Heart right ventricle (tissue), 16 donors: ENCODE data around the gene GAB1. TPM values are rescaled to one million over a fixed set of nuclear protein-coding genes. Genes with fewer than 3 reads are reported as not detected.

Experiments used
- ATAC-seq, 8 donors: fragments of 200-7000 bp; cut with Tn5 transposase; one replicate each; pipeline ENCODE4 v1.9.1; 2020; ENCODE audit warnings: mild to moderate bottlenecking in 8 of 8, moderate library complexity in 8 of 8, moderate number of reproducible peaks in 1 of 8
- DNase-seq, 2 donors: peaks; one replicate each; pipeline ENCODE4 v3.0.0-alpha.2; 2020
- H3K27ac ChIP-seq, 10 donors: fragments of 200-600 bp; sonication (generic) in 2 of 10; one replicate each; pipeline versions ENCODE4 v1.5.0 to v1.8.0; 2020 to 2022; ENCODE audit warnings: mild to moderate bottlenecking in 3 of 10
- H3K27me3 ChIP-seq, 7 donors: fragments of 200-600 bp; one replicate each; pipeline ENCODE4 v1.8.0; 2021 to 2022; ENCODE audit warnings: mild to moderate bottlenecking in 2 of 7
- H3K36me3 ChIP-seq, 9 donors: fragments of 200-600 bp; sonication (generic) in 1 of 9; one replicate each; pipeline versions ENCODE4 v1.5.0 to v1.8.0; 2020 to 2022; ENCODE audit warnings: mild to moderate bottlenecking in 2 of 9
- H3K4me1 ChIP-seq, 9 donors: fragments of 200-600 bp; sonication (generic) in 1 of 9; one replicate each; pipeline versions ENCODE4 v1.5.0 to v1.8.0; 2020 to 2022; ENCODE audit warnings: mild to moderate bottlenecking in 4 of 9
- H3K4me3 ChIP-seq, 10 donors: fragments of 200-600 bp; sonication (generic) in 2 of 10; one replicate each; pipeline versions ENCODE4 v1.5.0 to v1.8.0; 2020 to 2022; ENCODE audit warnings: mild to moderate bottlenecking in 7 of 10, moderate library complexity in 2 of 10
- H3K9me3 ChIP-seq, 11 donors: fragments of 200-600 bp in 10 of 11; sonication (generic) in 2 of 11; one replicate each; pipeline versions ENCODE4 v1.5.0 to v1.8.0; 2013 to 2022; ENCODE audit warnings: mild to moderate bottlenecking in 2 of 11, control low read depth in 1 of 11, moderate library complexity in 1 of 11
- CTCF ChIP-seq, 9 donors: fragments of 200-600 bp; sonication (generic) in 2 of 9; IDR thresholded peaks; one replicate each; pipeline versions ENCODE4 v1.5.0 to v1.8.0; 2021 to 2022; ENCODE audit warnings: antibody characterized with exemption in 9 of 9, mild to moderate bottlenecking in 5 of 9, moderate library complexity in 1 of 9
- WGBS, 2 donors: extraction: QIAGEN DNeasy Blood & Tissue Kit; methylation state at CpG; one replicate each; pipeline ENCODE4 v1.1.7; 2013; ENCODE audit warnings: inconsistent platforms in 1 of 2; 5-methylcytosine and 5-hydroxymethylcytosine counted together
- intact Hi-C, 10 donors: fragments of 100-400 bp; cut with DNase I; formaldehyde crosslinking; loops; one replicate each; pipeline versions ENCODE4 v1.11.1 to v1.14.2; 2022
- polyA plus RNA-seq, 2 donors: library from polyadenylated mRNA; stranded (reverse); fragments of 200-250 nt; gene quantifications; one replicate each; pipeline ENCODE4 v1.2.3, GENCODE V29; 2013
- total RNA-seq, 10 donors: library from RNA; stranded (reverse); fragmentation: NEBNext Ultra II Directional in 3 of 10; extraction: Animal tissue kit (Norgen Biotek cat#: 25700) in 3 of 10; gene quantifications; one replicate each; pipeline versions ENCODE4 v1.2.1 to v1.2.4, GENCODE V29; 2021 to 2023
- donor health status: Arrhythmogenic right ventricular cardiomyopathy.
- donor health status: ischemic (EF 13 %, LVEDD 7.1; RV severe dilation, severe dysfunction).
- donor health status: healthy with polysubstance abuse.
- donor health status: DM: no; HTN: yes; CAD: no.
- donor health status: DM: no; HTN: no; CAD: no.
- donor health status: ischemic (EF 25% LVEDD 6.9; RV normal size, moderate dysfunction).
- donor health status: ischemic (EF 25% LVEDD 5.7; RV mildly dilated, moderate dysfunction).
- donor health status: healthy.
- donor health status: DM: yes; HTN: yes; CAD: no.
- donor health status: Ischemic cardiomyopathy.
- donor health status: ischemic (EF 35%, LVEDD 5.7; RV mildly dilated, moderate dysfunction).
- donor health status: nonischemic (EF 11% LVEDD 7.7; RV severe dilation, severe dysfunction).
- donor health status: DM: yes; HTN: yes; CAD: no.
- donor health status: PGD.
- donor health status: ischemic (EF 29% LVEDD 5.4; RV normal size, mild dysfunction).
- donor health status: nonischemic (EF 23%, LVEDD 6.1; RV moderate dilation, normal function).

The GAB1 gene
- total and polyA plus RNA-seq, 12 donors: 7.8 to 130 (median 95.3) TPM

GRCh38 chr4:143356493-143356892, 19.8 kb downstream of the GAB1 start:
- intact Hi-C loops: loop anchor here in 2 of 10 donors (5.0 to 10.0 kb wide), 2 partner anchors 36 to 48 kb away; no protein-coding TSS in a partner anchor
- ATAC-seq: peak; percentile 14 to 65 (median 43)
- Histone ChIP-seq H3K4me1 (peaks cover 13 to 100% (median 91%) of the 10 kb centered on the region in 9 donors), H3K27me3 (no peaks in the 10 kb centered on the region), H3K4me3 (no peak overlapping the region), H3K9me3 (no peaks in the 10 kb centered on the region), H3K36me3 (no peaks in the 10 kb centered on the region), H3K27ac (peak overlapping the region in 5 of 10 donors; percentile 65 to 79 (median 74))
- 32 to 34% methylated on average over 3 of the region's 3 CpGs for WGBS, 2 donors
- TF ChIP-seq CTCF (IDR thresholded peaks at IDR 0.05): no peak
- DNase-seq: peak in 1 of 2 donors; percentile 30

GRCh38 chr4:143357161-143357845, 20.6 kb downstream of the GAB1 start:
- Histone ChIP-seq H3K27me3 (no peaks in the 10 kb centered on the region), H3K36me3 (no peaks in the 10 kb centered on the region), H3K4me3 (no peak overlapping the region), H3K4me1 (peaks cover 12 to 100% (median 91%) of the 10 kb centered on the region in 9 donors), H3K9me3 (no peaks in the 10 kb centered on the region), H3K27ac (peak overlapping the region in 4 of 10 donors; percentile 11 to 79 (median 72))
- no peak for ATAC-seq
- intact Hi-C loops: loop anchor here in 2 of 10 donors (5.0 to 10.0 kb wide), 2 partner anchors 35 to 47 kb away; no protein-coding TSS in a partner anchor
- no peak for TF ChIP-seq CTCF (IDR thresholded peaks at IDR 0.05)
- WGBS, 2 donors: 83 to 93% methylated on average over 1 of the region's 1 CpG
- DNase-seq: no peak

GRCh38 chr4:143358419-143358818, 21.7 kb downstream of the GAB1 start:
- WGBS, 2 donors: 47 to 60% methylated on average over 3 of the region's 3 CpGs
- no peaks in the 10 kb centered on the region for H3K36me3 ChIP-seq
- intact Hi-C loops: loop anchor here in 2 of 10 donors (5.0 to 10.0 kb wide), 2 partner anchors 34 to 46 kb away; no protein-coding TSS in a partner anchor
- no peaks in the 10 kb centered on the region for H3K27me3 ChIP-seq
- TF ChIP-seq CTCF (IDR thresholded peaks at IDR 0.05): no peak
- no peak overlapping the region for H3K4me3 ChIP-seq
- no peaks in the 10 kb centered on the region for H3K9me3 ChIP-seq
- ATAC-seq (no peak), DNase-seq (no peak)
- peaks cover 10 to 100% (median 91%) of the 10 kb centered on the region in 9 donors for H3K4me1 ChIP-seq
- H3K27ac ChIP-seq: peak overlapping the region in 6 of 10 donors; percentile 37 to 79 (median 58)

- 8 to 10% methylated on average over 6 of the region's 6 CpGs for WGBS, 2 donors
Observed at GRCh38 chr4:143358923-143359643, 22.4 kb downstream of the GAB1 start.

More at GRCh38 chr4:143358923-143359643, 22.4 kb downstream of the GAB1 start:
- Histone ChIP-seq H3K9me3 (no peaks in the 10 kb centered on the region), H3K27me3 (no peaks in the 10 kb centered on the region), H3K36me3 (no peaks in the 10 kb centered on the region), H3K27ac (peak overlapping the region in 8 of 10 donors; percentile 12 to 79 (median 44)), H3K4me3 (peak overlapping the region in 1 of 10 donors; percentile 4), H3K4me1 (peaks cover 10 to 100% (median 91%) of the 10 kb centered on the region in 9 donors)
- ATAC-seq: peak; percentile 23 to 63 (median 41)
- no peak for TF ChIP-seq CTCF (IDR thresholded peaks at IDR 0.05)
- intact Hi-C loops: loop anchor here in 2 of 10 donors (5.0 to 10.0 kb wide), 2 partner anchors 33 to 46 kb away; no protein-coding TSS in a partner anchor
- no peak for DNase-seq
